ENCODE data around the gene RNF26.

DNA sequence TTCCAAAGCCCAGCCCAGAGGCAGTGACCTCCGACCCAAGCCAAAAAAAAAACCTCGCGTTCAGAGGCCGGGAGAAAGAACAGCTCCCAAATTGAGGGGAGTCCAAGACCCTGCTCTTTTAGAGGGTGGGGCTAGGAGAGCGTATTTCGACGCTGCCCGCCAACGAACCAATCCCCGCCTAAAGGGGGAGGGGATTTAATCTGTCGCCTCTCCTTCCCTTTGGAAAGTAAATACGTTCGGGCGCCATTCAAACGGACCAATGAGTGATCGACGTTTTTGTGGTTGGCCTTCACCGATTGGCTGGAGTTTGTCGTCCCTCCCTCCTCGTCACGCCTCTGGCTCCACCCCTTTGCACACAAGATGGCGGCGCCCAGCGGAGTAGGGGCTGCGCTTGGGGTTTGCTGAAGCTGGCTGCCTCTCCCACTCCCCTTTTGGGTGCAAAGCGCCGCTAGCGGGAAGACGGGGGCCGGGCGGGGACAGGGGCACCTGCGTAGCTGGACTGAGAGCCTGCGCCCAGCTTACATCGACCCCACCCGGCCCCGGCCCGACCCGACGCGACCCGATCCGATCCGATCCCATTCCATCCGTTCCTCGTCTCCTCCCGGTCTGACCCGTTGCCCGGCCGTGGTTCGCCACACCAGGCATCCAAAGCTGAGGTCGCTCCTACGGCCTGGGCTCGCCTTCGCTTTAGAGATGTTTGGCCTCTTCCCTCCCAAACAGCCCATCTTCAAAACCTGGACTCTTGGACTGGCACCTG is at the start of gene RNF26:
- TF ChIP-seq ZNF10 (tag by site-specific recombination; IDR thresholded peaks at IDR 0.05) = no peak
- no peak for TF ChIP-seq ZNF768 (tag by site-specific recombination; IDR thresholded peaks at IDR 0.05)
- 0 out of 2 replicates have a peak, but pooled peaks have one; percentile 15 for TF ChIP-seq KLF16 (tag by site-specific recombination; IDR thresholded peaks at IDR 0.05)
- no peak for TF ChIP-seq ZNF214 (tag by site-specific recombination; IDR thresholded peaks at IDR 0.05; ENCODE audit: borderline replicate concordance)
- TF ChIP-seq, protein P1, sequence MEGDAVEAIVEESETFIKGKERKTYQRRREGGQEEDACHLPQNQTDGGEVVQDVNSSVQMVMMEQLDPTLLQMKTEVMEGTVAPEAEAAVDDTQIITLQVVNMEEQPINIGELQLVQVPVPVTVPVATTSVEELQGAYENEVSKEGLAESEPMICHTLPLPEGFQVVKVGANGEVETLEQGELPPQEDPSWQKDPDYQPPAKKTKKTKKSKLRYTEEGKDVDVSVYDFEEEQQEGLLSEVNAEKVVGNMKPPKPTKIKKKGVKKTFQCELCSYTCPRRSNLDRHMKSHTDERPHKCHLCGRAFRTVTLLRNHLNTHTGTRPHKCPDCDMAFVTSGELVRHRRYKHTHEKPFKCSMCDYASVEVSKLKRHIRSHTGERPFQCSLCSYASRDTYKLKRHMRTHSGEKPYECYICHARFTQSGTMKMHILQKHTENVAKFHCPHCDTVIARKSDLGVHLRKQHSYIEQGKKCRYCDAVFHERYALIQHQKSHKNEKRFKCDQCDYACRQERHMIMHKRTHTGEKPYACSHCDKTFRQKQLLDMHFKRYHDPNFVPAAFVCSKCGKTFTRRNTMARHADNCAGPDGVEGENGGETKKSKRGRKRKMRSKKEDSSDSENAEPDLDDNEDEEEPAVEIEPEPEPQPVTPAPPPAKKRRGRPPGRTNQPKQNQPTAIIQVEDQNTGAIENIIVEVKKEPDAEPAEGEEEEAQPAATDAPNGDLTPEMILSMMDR (tag by site-specific recombination; IDR thresholded peaks at IDR 0.05) = no peak
- TF ChIP-seq, protein P2, sequence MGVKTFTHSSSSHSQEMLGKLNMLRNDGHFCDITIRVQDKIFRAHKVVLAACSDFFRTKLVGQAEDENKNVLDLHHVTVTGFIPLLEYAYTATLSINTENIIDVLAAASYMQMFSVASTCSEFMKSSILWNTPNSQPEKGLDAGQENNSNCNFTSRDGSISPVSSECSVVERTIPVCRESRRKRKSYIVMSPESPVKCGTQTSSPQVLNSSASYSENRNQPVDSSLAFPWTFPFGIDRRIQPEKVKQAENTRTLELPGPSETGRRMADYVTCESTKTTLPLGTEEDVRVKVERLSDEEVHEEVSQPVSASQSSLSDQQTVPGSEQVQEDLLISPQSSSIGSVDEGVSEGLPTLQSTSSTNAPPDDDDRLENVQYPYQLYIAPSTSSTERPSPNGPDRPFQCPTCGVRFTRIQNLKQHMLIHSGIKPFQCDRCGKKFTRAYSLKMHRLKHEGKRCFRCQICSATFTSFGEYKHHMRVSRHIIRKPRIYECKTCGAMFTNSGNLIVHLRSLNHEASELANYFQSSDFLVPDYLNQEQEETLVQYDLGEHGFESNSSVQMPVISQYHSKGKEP (tag by site-specific recombination; IDR thresholded peaks at IDR 0.05) = no peak

Measured in HEK293 (cell line).